Psoas muscle (tissue), 8 donors: Measurements from ENCODE around the gene RNF213. TPM values are rescaled to one million over a fixed set of nuclear protein-coding genes. Genes with fewer than 3 reads are reported as not detected.

Experiments used
- ATAC-seq, 4 donors: fragments of 200-7000 bp; cut with Tn5 transposase; one replicate each; pipeline ENCODE4 v1.9.1; 2020; ENCODE audit warnings: moderate library complexity in 3 of 4, mild to moderate bottlenecking in 2 of 4
- DNase-seq, 2 donors: peaks; one replicate each; pipeline ENCODE4 v3.0.0-alpha.2; 2020
- H3K27ac ChIP-seq: fragments of 200-600 bp; one replicate; pipeline ENCODE4 v1.8.0; 2022
- H3K27me3 ChIP-seq, 3 donors: fragments of 200-600 bp in 1 of 3; one replicate each; pipeline versions ENCODE4 v1.6.1 to v1.8.0; 2013 to 2022; ENCODE audit warnings: low read length in 2 of 3, mild to moderate bottlenecking in 2 of 3, moderate library complexity in 1 of 3; ENCODE audit not compliant: insufficient read depth in 3 of 3
- H3K36me3 ChIP-seq, 2 donors: fragments of 200-600 bp in 1 of 2; one replicate each; pipeline versions ENCODE4 v1.6.1 to v1.8.0; 2013 to 2022; ENCODE audit warnings: low read depth in 1 of 2, mild to moderate bottlenecking in 1 of 2, moderate library complexity in 1 of 2; ENCODE audit not compliant: insufficient read depth in 1 of 2
- H3K4me1 ChIP-seq: fragments of 200-600 bp; one replicate; pipeline ENCODE4 v1.8.0; 2022
- H3K4me3 ChIP-seq: fragments of 200-600 bp; one replicate; pipeline ENCODE4 v1.8.0; 2022; ENCODE audit warnings: mild to moderate bottlenecking
- H3K9me3 ChIP-seq: fragments of 200-600 bp; one replicate; pipeline ENCODE4 v1.8.0; 2022
- WGBS, 3 donors: extraction: QIAGEN DNeasy Blood & Tissue Kit; methylation state at CpG; one replicate each; pipeline versions ENCODE4 v1.1.6 to v1.1.7; 2013; 5-methylcytosine and 5-hydroxymethylcytosine counted together
- intact Hi-C, 2 donors: fragments of 100-400 bp; cut with DNase I; formaldehyde crosslinking; loops; one replicate each; pipeline versions ENCODE4 v1.11.0 to v1.14.2; 2022
- polyA plus RNA-seq, 3 donors: library from polyadenylated mRNA; stranded (reverse); fragments of 200-250 nt; gene quantifications; one replicate each; pipeline ENCODE4 v1.2.3, GENCODE V29; 2013
- total RNA-seq, 4 donors: library from RNA; stranded (reverse); fragmentation: NEBNext Ultra II Directional in 2 of 4; extraction: Animal tissue kit (Norgen Biotek cat#: 25700) in 2 of 4; gene quantifications; one replicate each; pipeline versions ENCODE4 v1.2.1 to v1.2.4, GENCODE V29; 2021 to 2023
- TF ChIP-seq, protein P1 (sequence below): fragments of 200-600 bp; IDR thresholded peaks from one replicate; pipeline ENCODE4 v1.8.0; 2022; ENCODE audit warnings: antibody characterized with exemption
- donor health status: healthy with polysubstance abuse.
- donor health status: DM: no; HTN: no; CAD: no; lungs with moderate emphysema.
- donor health status: Bipolar disorder and iron deficiency.
- donor health status: healthy.
- donor health status: DM: yes; HTN: yes; CAD: no.
- donor health status: DM: no; HTN: no; CAD: no.
- donor health status: DM: no; HTN: no; CAD: no.
- donor health status: DM: yes; HTN: yes; CAD: no.

RNF213 gene
- total and polyA plus RNA-seq, 7 donors: 10.2 to 42.0 (median 33.7) TPM

DNA sequence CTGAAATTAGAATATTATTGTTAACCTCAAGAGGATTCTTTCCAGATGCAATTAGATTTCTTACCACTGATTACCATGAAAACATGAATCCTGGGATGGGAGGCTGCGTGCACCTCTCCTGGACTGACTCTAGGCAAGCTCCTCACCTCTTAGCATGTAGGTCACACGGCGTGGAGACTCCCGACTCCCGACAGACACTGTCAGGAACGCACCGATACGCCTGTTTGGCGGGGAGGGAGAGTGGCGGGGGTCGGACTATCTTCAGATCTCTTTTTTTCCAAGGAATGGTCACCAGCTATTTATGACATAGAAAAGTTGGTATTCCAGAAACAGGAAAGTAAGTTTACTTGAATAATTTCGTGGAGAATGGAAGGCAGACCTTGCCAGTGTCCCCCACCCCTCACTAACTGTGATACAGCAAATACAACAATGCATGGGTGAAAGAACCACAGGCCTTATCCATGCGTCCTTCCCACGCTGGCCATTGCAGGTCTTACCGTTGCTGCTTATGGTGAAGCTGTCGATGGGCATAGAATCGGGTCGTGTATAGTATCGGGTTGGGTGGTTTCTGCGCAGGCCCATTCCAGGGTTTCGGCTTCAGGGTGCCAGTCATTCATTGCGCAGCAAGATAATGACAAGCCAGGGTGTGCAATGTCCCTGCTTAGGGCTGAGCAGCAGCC is 91.7 kb downstream of the RNF213 start:
- Histone ChIP-seq H3K9me3 (no peaks in the 10 kb centered on the region), H3K36me3 (peaks cover 0 to 95% of the 10 kb centered on the region in 2 donors), H3K27ac (no peak overlapping the region), H3K4me1 (no peaks in the 10 kb centered on the region), H3K4me3 (no peak overlapping the region), H3K27me3 (no peaks in the 10 kb centered on the region)
- TF ChIP-seq, protein P1, sequence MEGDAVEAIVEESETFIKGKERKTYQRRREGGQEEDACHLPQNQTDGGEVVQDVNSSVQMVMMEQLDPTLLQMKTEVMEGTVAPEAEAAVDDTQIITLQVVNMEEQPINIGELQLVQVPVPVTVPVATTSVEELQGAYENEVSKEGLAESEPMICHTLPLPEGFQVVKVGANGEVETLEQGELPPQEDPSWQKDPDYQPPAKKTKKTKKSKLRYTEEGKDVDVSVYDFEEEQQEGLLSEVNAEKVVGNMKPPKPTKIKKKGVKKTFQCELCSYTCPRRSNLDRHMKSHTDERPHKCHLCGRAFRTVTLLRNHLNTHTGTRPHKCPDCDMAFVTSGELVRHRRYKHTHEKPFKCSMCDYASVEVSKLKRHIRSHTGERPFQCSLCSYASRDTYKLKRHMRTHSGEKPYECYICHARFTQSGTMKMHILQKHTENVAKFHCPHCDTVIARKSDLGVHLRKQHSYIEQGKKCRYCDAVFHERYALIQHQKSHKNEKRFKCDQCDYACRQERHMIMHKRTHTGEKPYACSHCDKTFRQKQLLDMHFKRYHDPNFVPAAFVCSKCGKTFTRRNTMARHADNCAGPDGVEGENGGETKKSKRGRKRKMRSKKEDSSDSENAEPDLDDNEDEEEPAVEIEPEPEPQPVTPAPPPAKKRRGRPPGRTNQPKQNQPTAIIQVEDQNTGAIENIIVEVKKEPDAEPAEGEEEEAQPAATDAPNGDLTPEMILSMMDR: no peak
- ATAC-seq (no peak), DNase-seq (peak in 1 of 2 donors; percentile 25)
- 89 to 95% (median 93%) methylated on average over 22 of the region's 22 CpGs for WGBS, 3 donors
- intact Hi-C loops: no loop called here

DNA sequence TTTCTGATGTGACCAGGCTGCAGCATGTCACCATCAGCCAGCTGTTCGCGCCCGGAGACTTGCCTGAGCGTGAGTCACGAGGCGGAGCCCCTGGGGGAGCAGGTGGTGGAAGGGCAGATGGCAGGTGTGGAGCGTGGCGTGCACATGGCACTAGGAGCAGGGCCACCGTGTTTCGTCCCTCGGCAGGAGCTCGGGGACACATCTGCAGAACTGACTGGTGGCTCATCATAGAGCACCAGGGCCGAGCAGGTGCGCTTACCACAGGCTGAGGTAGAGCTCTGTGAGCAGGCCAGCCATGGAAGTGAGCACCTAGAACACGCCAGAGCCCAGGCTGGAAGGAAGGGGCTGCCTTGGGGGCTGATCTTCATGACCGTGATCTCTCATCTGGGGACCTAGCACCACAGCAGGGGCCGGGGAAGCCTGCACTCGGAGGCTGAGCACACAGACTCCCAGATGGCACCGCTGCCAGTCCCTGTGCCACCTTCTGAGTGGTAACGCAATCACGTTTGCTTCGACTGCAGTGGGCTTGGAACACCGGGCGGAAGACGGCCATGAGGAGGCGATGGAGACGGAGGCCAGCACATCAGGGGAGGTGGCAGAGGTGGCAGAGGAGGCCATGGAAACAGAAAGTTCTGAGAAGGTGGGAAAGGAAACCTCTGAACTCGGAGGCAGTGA is 92.5 kb downstream of the RNF213 start:
- Histone ChIP-seq H3K27me3 (no peaks in the 10 kb centered on the region), H3K4me1 (no peaks in the 10 kb centered on the region), H3K36me3 (peaks cover 0 to 95% of the 10 kb centered on the region in 2 donors), H3K4me3 (no peak overlapping the region), H3K27ac (no peak overlapping the region), H3K9me3 (no peaks in the 10 kb centered on the region)
- TF ChIP-seq, protein P1: no peak
- 93 to 95% (median 93%) methylated on average over 28 of the region's 28 CpGs for WGBS, 3 donors
- DNase-seq: peak in 1 of 2 donors; percentile 34
- no peak for ATAC-seq
- intact Hi-C loops: no loop called here

DNA sequence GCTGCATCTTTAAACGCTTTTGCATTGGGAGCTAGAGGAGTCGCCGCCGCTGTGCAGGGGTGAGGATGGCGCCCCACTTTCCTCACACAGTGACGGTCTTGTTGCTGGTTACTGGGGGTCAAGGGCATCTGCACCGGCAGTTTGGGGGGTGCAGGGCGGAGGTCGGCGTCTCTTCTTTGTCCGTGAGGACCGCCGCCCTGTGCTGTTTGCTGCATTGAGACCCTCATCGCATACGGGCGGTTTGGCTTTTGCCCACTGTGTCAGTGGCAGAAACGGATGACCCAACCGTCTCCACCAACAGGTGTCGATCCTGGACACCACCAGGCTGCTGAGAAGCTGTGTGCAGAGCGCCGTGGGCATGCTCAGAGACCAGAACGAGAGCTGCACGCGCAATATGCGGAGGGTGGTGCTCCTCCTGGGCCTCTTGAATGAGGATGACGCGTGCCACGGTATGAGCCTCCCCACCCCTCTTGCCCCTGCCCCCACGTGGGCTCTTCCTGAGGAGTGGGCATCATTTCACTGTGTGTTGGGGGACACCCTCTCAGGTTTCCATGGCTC is 93.1 kb downstream of the RNF213 start:
- Histone ChIP-seq H3K9me3 (no peaks in the 10 kb centered on the region), H3K36me3 (peaks cover 0 to 95% of the 10 kb centered on the region in 2 donors), H3K4me1 (no peaks in the 10 kb centered on the region), H3K27ac (no peak overlapping the region), H3K4me3 (no peak overlapping the region), H3K27me3 (no peaks in the 10 kb centered on the region)
- ATAC-seq (no peak), DNase-seq (peak in 1 of 2 donors; percentile 39)
- TF ChIP-seq, protein P1: no peak
- 88 to 95% (median 93%) methylated on average over 24 to 29 of the region's 29 CpGs for WGBS, 3 donors
- intact Hi-C loops: no loop called here

DNA sequence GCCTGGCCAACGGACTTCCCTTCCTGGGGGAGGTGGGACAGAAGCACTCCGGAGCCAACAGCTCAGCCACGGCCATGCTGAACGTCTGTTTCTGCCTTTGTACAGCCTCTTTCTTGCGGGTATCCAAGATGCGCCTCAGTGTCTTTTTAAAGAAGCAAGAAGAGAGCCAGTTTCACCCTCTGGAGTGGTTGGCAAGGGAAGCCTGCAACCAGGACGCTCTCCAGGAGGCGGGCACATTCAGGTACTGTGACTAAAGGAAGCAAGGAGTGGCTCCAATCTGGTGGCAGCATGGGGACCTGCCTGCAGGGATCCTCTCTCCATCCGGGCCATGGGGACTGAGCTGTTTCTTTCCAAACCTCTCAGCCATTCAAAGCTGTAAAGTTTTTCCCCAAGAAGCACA is 93.7 kb downstream of the RNF213 start:
- ATAC-seq (no peak), DNase-seq (peak in 1 of 2 donors; percentile 15)
- Histone ChIP-seq H3K4me3 (no peak overlapping the region), H3K27me3 (no peaks in the 10 kb centered on the region), H3K9me3 (no peaks in the 10 kb centered on the region), H3K27ac (no peak overlapping the region), H3K4me1 (no peaks in the 10 kb centered on the region), H3K36me3 (peaks cover 0 to 95% of the 10 kb centered on the region in 2 donors)
- 81 to 94% (median 90%) methylated on average over 9 of the region's 9 CpGs for WGBS, 3 donors
- TF ChIP-seq, protein P1: no peak
- intact Hi-C loops: no loop called here
